ENCODE results near the gene SLFN12L. TPM values are rescaled to one million over a fixed set of nuclear protein-coding genes. Genes with fewer than 3 reads are reported as not detected.
"Not testable (repeated sequence)": the region's sequence is repeated elsewhere in the genome, so short reads cannot be mapped to it uniquely, and the experiment has no call there.

The SLFN12L gene
- total RNA-seq, 1 experiment from 2014 or later, result not detected

DNA sequence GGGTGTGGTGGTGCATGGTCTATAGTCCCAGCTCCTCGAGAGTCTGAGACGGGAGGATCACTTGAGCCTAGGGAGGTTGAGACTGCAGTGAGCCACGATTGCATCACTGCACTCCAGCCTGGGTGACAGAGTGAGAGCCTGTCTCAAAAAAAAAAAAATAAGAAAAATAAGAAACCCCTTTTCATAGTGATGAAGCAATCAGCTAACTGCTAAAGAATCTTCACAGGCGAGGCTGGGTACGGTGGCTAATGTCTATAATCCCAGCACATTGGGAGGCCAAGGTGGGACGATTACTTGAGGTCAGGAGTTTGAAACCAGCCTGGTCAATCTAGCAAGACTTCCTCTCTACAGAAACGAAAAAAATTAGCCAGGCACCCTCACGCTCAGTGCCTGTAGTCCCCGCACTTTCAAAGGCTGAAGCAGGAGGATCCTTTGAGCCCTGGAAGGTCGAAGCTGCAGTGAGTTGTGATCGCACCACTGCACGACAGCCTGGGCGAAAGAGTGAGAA lies 760 bp downstream of the SLFN12L start:
- no peaks in the 10 kb centered on the region for H3F3A ChIP-seq (ENCODE audit: low read length, unreplicated experiment)
- no TSS peak for BruUV-seq (replicated peaks)
- H3K9ac ChIP-seq (ENCODE audit: low read length), result no peak overlapping the region
- intact Hi-C loops (cut with micrococcal nuclease), result no loop called here
- H3K4me1 ChIP-seq (ENCODE audit: insufficient read depth, low read length), result peaks cover 4% of the 10 kb centered on the region; the same call in 1 of the 2 replicates
- H3K27me3 ChIP-seq (ENCODE audit: low read length), result no peaks in the 10 kb centered on the region
- H3K4me2 ChIP-seq (ENCODE audit: low read length), result no peak overlapping the region
- ATAC-seq (no peak), DNase-seq (no peak)
- TF ChIP-seq, protein P1, sequence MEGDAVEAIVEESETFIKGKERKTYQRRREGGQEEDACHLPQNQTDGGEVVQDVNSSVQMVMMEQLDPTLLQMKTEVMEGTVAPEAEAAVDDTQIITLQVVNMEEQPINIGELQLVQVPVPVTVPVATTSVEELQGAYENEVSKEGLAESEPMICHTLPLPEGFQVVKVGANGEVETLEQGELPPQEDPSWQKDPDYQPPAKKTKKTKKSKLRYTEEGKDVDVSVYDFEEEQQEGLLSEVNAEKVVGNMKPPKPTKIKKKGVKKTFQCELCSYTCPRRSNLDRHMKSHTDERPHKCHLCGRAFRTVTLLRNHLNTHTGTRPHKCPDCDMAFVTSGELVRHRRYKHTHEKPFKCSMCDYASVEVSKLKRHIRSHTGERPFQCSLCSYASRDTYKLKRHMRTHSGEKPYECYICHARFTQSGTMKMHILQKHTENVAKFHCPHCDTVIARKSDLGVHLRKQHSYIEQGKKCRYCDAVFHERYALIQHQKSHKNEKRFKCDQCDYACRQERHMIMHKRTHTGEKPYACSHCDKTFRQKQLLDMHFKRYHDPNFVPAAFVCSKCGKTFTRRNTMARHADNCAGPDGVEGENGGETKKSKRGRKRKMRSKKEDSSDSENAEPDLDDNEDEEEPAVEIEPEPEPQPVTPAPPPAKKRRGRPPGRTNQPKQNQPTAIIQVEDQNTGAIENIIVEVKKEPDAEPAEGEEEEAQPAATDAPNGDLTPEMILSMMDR (conservative IDR thresholded peaks at IDR 0.05; ENCODE audit: low read depth, low read length), result no peak
- TF ChIP-seq EZH2phosphoT487 (IDR thresholded peaks at IDR 0.05; ENCODE audit: borderline replicate concordance, low read length) (no peak), EZH2 (IDR thresholded peaks at IDR 0.05; ENCODE audit: low read length, unreplicated experiment) (no peak)
- H3K4me3 ChIP-seq (ENCODE audit: low read length), result no peak overlapping the region
- H3K27ac ChIP-seq (ENCODE audit: low read length), result no peak overlapping the region
- H2AFZ ChIP-seq (ENCODE audit: low read length), result no peak overlapping the region
- ChIA-PET CTCF (no interaction called here), POLR2A (ENCODE audit: unreplicated experiment) (no interaction called here)
- H3K36me3 ChIP-seq (ENCODE audit: low read depth, low read length), result no peaks in the 10 kb centered on the region
- no peaks in the 10 kb centered on the region for H3K9me2 ChIP-seq (replicated peaks; ENCODE audit: low read length)
- H4K20me1 ChIP-seq (ENCODE audit: low read length), result no peaks in the 10 kb centered on the region
- no peaks in the 10 kb centered on the region for H3K9me3 ChIP-seq (ENCODE audit: low read length)
- H3K79me2 ChIP-seq (ENCODE audit: low read length), result no peaks in the 10 kb centered on the region

DNA sequence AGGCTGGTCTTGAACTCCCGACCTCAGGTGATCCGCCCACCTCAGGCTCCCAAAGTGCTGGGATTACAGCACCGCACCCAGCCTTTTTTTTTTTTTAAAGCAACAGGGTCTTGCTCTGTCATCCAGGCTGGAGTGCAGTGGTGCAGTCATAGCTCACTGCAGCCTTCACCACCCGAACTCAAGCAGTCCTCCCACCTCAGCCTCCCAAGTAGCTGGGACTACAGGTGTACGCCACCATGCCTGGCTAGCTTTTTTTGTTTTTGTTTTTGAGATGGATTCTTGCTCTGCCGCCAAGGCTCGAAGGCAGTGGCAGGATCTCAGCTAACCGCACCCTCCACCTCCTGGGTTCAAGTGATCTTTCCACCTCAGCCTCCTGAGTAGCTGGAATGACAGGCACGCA lies 2.1 kb downstream of the SLFN12L start:
- CTCF ChIA-PET, result interaction anchor here (0.7 kb wide), 1 partner anchor 228 kb away, joined by 5 read pairs; no protein-coding TSS in a partner anchor

DNA sequence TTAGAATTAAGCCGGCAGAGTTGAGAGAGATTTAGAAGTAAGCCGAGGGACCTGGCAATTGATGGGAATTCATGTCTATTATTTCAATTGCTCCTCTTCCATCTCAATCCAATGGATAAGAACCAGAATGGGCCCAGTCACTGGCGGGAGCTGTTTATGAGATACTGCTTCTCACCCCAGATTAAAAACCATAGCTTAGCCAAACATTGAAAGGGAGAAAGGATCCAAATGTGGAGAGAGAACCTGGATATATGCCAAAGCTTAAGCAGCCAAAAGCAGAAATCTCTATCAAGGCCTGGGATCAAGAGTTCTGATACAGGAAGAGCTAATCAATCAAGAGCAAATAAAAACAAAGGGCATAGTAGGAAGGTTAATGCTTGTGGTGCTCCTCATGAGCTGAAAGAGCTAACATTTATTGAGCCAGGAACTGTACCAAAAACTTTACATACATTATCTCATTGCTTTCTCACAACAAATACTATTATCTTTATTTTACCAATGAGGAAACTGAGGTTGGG lies 2.8 kb downstream of the SLFN12L start:
- POLR2A ChIA-PET (ENCODE audit: unreplicated experiment), result no interaction called here
- no peak overlapping the region for H3K27ac ChIP-seq (ENCODE audit: low read length)

More for the DNA sequence above, 2.1 kb downstream of the SLFN12L start:
- H3K4me3 ChIP-seq (ENCODE audit: low read length); H3K79me2 ChIP-seq (ENCODE audit: low read length); H3K4me1 ChIP-seq (ENCODE audit: insufficient read depth, low read length); H3K9me3 ChIP-seq (ENCODE audit: low read length); H3K4me2 ChIP-seq (ENCODE audit: low read length); intact Hi-C loops (cut with micrococcal nuclease); H4K20me1 ChIP-seq (ENCODE audit: low read length); H3K27me3 ChIP-seq (ENCODE audit: low read length); H3K9ac ChIP-seq (ENCODE audit: low read length); ATAC-seq; DNase-seq; BruUV-seq (replicated peaks); H3K9me2 ChIP-seq (replicated peaks; ENCODE audit: low read length); H3F3A ChIP-seq (ENCODE audit: low read length, unreplicated experiment); POLR2A ChIA-PET (ENCODE audit: unreplicated experiment); H3K36me3 ChIP-seq (ENCODE audit: low read depth, low read length); H2AFZ ChIP-seq (ENCODE audit: low read length); H3K27ac ChIP-seq (ENCODE audit: low read length): not testable (repeated sequence)

More for the DNA sequence above, 2.8 kb downstream of the SLFN12L start:
- CTCF ChIA-PET, result no interaction called here
- no peaks in the 10 kb centered on the region for H3K9me2 ChIP-seq (replicated peaks; ENCODE audit: low read length)
- H3F3A ChIP-seq (ENCODE audit: low read length, unreplicated experiment), result no peaks in the 10 kb centered on the region
- no peaks in the 10 kb centered on the region for H3K79me2 ChIP-seq (ENCODE audit: low read length)
- H3K4me2 ChIP-seq (ENCODE audit: low read length), result no peak overlapping the region
- intact Hi-C loops (cut with micrococcal nuclease), result loop anchor here (5.0 kb wide), 1 partner anchor 277 kb away; no protein-coding TSS in a partner anchor
- H3K4me1 ChIP-seq (ENCODE audit: insufficient read depth, low read length), result no peaks in the 10 kb centered on the region
- no peaks in the 10 kb centered on the region for H3K36me3 ChIP-seq (ENCODE audit: low read depth, low read length)
- BruUV-seq (replicated peaks), result no TSS peak
- H4K20me1 ChIP-seq (ENCODE audit: low read length), result no peaks in the 10 kb centered on the region
- H3K9ac ChIP-seq (ENCODE audit: low read length), result no peak overlapping the region
- DNase-seq (no peak), ATAC-seq (no peak)
- no peak overlapping the region for H2AFZ ChIP-seq (ENCODE audit: low read length)
- no peaks in the 10 kb centered on the region for H3K9me3 ChIP-seq (ENCODE audit: low read length)
- no peaks in the 10 kb centered on the region for H3K27me3 ChIP-seq (ENCODE audit: low read length)
- TF ChIP-seq, protein P1 (conservative IDR thresholded peaks at IDR 0.05; ENCODE audit: low read depth, low read length), result no peak
- TF ChIP-seq EZH2 (IDR thresholded peaks at IDR 0.05; ENCODE audit: low read length, unreplicated experiment), result no peak
- TF ChIP-seq EZH2phosphoT487 (IDR thresholded peaks at IDR 0.05; ENCODE audit: borderline replicate concordance, low read length), result no peak
- H3K4me3 ChIP-seq (ENCODE audit: low read length), result no peak overlapping the region
